ENCODE measurements around the gene PSMB11.

PSMB11 gene

DNA sequence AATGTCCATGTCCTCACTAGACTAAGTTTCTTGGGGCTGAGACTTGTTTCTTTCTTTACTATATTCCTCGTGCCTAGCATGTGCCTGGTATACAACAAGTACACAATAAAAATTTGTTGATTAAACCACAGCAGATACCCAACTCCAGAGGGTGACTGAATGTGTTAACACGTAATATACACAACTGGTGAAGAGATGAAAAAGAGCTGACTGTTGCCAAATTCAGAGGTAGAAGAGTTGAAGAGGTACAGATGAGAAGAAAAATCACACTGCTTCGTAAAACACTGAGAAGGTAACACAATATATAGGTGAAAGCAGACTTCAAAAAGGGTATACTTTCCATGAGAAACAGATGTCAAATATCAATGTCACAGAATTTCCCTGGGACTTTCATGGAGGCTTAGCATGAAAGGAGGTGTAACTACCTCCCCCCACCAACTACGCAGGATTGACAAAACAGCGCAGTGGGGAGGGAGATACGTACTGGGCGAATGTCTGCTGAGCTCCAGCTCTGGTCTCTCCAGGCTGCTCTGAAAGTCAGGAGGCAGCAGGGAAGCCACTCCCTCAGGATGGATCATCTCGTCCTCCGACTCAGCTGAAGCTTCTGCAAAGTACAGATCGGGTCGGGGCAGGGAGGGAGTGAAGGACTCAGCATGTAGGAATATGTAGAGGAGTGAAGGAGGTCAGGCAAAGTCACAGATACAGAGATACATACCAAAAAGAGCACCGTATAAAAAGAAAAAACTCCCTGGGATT lies 47.7 kb downstream of the PSMB11 start:
- DNase-seq = no peak

DNA sequence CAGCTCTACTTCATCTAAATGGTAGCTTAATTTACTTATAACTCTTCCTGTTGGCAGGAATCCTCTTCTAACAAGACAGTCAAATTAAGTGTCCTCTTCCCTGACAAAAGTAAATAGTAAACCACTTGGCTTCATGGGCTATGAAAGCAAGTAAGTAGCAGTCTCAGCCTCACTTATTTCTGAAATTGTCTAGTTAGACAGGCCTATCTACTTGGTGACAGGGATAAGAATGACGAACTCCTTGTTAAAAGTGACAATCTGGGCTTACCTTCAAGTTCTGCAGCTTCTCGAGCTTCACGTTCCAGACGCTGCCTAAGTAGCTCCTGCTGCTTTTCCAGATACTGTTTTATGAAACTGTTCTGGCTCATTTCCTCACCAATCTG lies 48.2 kb downstream of the PSMB11 start:
- no peak for DNase-seq

DNA sequence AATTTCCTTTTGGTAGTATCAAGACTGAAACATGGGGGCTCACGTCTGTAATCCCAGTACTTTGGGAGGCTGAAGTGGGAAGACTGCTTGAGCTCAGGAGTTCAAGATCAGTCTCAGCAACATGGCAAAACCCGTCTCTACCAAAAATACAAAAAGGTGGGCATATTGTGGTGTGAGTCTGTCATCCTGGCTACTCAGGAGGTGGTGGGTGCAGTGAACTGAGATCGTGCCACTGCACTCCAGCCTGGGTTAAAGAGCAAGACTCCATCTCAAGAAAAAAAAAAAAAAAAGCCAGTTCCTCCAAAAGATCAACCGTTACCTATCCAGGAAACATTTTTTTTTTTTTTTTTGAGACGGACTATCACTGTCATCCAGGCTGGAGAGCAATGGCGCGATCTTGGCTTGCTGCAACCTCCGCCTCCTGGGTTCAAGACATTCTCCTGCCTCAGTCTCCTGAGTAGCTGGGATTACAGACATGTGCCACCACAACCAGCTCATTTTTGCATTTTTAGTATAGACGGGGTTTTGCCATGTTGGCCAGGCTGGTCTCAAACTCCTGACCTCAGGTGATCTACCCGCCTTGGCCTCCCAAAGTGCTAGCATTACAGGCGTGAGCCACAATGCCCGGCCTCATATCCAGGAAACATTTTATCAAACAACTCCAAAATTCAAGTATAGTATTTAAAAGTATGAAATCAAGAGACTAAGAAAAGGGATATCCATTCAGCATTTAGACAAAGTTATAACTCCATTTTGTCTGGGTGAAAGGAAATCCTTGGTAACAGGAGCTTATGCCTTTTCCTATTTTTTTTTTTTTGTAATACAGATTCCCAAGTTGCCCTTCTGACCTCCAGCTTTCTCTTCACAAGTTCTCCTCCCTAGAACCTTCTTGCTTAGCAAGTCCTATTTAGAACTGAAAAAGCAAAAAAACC lies 49.5 kb downstream of the PSMB11 start:
- no peak for DNase-seq

DNA sequence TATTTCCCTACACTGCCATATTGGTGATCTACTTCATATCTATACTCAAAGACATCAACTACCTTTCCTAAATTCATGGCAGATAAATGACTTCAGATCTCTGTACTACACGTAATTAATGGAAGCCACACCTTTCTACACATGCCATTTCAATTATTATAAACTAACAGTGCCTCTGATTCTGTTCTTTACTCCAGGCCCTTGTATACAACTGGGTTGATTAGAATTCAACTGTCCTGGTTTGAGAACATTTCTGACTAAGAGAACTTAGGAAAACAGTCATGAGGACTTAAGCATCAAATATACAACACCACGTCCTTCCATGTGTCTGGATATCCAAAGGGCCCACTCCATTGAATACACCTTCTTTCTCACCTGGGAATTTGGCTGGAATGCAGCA lies 51.1 kb downstream of the PSMB11 start:
- DNase-seq = no peak

DNA sequence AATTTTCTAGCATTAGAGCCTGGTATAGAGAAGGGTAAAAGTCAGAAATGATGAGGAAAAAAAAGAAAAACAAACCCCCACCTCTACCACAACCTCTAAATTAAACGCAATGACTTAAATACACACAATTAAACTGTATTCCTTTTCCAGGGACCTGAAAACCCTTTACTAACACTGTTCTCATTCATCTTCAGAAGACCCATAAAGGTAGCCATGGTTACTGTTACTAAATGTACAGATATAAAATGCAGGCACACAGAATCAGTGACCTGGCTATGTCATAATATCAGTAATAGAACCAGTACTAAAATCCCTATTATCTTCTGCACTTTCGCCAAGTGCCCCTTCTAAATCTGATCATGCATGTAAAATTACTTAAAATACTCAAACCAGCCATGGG lies 51.5 kb downstream of the PSMB11 start:
- no peak for DNase-seq

All from activated CD4-positive, alpha-beta T cell treated with anti-CD3 and anti-CD28 coated beads, Interleukin-2, amount 50 U/mL, for 1 hour (primary cell).